Fibroblast of mammary gland (primary cell): ENCODE results near the gene PRKCZ.
"Not testable (repeated sequence)": the region's sequence is repeated elsewhere in the genome, so short reads cannot be mapped to it uniquely, and the experiment has no call there.

ENCODE experiments used
- DNase-seq: peaks from one replicate; pipeline ENCODE4 v3.0.0-alpha.2; 2010; ENCODE audit warnings: low read depth
- H3K4me3 ChIP-seq: 2 replicates; pipeline ENCODE4 v1.5.1; 2011; ENCODE audit warnings: low read depth, mild to moderate bottlenecking, low read length, moderate library complexity; ENCODE audit not compliant: control insufficient read depth
- TF ChIP-seq, protein P1 (sequence below): conservative IDR thresholded peaks from 2 replicates; pipeline ENCODE4 v1.5.1; 2011; ENCODE audit warnings: low read depth, low read length, inconsistent platforms; ENCODE audit not compliant: control insufficient read depth, insufficient read depth

The PRKCZ gene

DNA sequence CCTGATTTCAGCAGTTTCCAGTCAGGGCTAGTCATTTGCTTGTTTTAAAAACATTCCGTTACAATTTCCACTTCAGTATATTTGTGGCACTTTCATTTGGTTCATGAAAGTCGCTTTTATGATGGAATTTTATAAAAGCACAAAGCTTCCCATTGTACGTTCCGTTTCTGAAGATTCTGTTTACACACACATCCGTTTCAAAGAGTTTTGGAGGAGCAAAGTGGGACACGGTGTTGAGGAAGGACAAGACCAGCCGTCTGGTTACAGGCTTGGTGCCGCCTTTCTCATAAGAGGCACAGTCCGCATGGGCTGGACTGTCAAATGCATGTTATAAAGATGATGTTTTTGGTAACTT is 84.0 kb downstream of the PRKCZ start:
- DNase-seq, result no peak
- no peak overlapping the region for H3K4me3 ChIP-seq
- TF ChIP-seq, protein P1, sequence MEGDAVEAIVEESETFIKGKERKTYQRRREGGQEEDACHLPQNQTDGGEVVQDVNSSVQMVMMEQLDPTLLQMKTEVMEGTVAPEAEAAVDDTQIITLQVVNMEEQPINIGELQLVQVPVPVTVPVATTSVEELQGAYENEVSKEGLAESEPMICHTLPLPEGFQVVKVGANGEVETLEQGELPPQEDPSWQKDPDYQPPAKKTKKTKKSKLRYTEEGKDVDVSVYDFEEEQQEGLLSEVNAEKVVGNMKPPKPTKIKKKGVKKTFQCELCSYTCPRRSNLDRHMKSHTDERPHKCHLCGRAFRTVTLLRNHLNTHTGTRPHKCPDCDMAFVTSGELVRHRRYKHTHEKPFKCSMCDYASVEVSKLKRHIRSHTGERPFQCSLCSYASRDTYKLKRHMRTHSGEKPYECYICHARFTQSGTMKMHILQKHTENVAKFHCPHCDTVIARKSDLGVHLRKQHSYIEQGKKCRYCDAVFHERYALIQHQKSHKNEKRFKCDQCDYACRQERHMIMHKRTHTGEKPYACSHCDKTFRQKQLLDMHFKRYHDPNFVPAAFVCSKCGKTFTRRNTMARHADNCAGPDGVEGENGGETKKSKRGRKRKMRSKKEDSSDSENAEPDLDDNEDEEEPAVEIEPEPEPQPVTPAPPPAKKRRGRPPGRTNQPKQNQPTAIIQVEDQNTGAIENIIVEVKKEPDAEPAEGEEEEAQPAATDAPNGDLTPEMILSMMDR, result no peak

DNA sequence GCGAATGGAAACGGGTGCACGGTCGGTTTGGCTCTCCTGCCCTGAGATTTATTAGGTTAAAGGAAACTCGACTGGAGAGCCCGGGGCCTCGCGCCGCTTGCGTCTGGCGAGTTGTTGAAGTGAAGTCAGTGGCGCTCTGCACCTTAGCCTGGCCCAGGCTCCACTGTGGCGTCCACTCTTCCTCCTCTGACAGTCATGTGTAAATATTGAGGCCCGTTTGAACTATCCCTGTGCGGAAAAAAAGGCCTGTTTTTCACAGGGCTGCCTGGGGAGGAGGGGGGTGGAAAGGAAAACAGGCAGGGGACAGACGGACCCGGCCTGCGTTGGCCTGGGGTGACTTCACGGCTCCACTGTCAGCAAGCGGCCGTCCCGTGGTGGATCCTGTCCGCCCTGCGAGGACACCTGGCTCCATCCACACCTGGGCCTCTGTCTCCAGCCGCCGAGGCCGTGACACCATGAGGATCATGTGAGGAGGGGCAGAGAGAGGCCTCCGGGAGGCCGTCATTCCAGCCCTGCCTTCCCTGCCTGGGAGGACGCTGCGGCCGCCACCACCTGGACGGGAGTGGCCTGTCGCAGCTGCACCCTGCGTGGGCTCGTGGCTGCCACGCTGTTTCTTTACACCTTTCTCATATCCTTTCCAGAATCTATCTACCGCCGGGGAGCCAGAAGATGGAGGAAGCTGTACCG is 84.6 kb downstream of the PRKCZ start:
- no peak overlapping the region for H3K4me3 ChIP-seq
- DNase-seq, result no peak
- TF ChIP-seq, protein P1, result no peak

DNA sequence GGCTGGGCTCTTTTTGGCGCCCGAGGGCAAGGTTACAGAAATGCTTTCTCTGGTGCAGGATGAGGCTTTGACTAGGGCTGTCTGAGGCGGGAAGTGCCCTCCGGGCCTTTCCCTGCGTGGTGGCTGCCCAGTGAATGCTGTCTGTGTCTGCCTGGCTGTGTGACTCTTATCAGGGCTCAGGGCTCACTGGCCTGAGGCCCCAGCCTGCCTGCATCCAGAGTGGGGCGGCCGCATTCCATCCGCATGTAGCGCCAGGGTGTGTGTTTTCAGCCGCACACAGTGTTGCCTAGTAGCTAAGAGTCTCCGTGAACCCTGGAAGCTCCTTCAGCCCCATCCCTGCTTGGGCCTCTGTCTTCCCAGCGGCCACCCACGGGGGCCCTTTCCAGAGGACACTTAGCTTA is 85.2 kb downstream of the PRKCZ start:
- TF ChIP-seq, protein P1, result no peak
- DNase-seq, result peak; percentile 42
- H3K4me3 ChIP-seq, result no peak overlapping the region

DNA sequence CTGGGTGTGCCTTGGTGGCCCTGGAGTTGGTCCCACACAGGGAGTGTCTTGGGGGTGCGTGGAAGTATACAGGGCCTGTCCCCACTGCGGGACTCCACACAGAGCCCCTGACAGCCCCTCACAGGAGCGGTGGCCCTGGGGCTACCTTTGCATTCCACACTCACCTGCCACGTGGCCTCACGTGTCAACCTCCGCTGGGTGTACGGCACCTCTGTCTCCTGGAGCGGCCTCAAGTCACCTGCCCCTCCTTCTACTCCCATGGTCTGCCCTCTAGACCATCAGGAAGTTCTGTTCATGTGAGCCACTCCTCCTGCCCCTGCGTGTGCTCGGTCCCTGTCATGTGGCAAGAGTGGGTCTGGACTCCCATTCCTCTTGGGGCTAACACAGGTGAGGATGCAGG is 85.7 kb downstream of the PRKCZ start:
- H3K4me3 ChIP-seq, result no peak overlapping the region
- DNase-seq, result no peak
- TF ChIP-seq, protein P1, result no peak

DNA sequence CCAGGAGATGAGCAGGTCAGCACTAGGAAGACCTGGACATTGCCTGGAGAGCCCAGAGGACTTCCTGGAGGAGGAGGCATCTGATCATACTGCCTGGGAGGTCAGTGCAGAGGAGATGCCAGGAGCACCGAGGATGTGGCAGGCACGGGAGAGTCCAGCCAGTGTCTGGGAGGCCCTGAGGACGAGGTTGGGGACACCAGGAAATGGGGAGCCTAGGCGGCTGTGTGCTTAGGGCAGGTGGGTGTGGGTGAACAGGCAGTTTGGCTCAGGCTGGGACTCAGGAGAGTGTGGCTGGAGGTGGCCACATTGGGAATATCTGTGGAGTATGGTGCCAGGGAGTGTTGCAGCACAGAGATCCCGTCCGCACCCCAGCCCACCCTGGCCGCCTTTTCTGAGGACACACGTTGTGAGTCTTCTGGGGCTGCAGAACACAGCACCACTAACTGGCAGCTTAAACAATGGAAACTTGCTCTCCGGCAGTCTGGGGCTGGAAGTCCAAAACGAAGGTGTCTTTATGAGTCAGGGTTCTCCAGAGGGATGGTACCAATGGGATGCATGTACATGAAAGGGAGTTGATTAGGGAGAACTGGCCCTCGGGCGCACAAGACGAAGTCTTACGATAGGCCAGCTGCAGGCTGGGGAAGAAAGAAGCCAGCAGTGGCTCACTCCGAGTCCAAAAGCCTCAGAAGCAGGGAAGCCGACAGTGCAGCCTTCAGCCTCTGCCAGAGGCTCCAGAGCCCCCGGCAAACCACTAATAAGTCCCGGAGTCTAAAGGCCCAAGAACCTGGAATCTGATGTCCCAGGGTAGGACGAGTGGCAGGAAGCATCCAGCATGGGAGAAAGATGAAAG is 86.4 kb downstream of the PRKCZ start:
- DNase-seq, result no peak
- TF ChIP-seq, protein P1, result no peak
- no peak overlapping the region for H3K4me3 ChIP-seq

DNA sequence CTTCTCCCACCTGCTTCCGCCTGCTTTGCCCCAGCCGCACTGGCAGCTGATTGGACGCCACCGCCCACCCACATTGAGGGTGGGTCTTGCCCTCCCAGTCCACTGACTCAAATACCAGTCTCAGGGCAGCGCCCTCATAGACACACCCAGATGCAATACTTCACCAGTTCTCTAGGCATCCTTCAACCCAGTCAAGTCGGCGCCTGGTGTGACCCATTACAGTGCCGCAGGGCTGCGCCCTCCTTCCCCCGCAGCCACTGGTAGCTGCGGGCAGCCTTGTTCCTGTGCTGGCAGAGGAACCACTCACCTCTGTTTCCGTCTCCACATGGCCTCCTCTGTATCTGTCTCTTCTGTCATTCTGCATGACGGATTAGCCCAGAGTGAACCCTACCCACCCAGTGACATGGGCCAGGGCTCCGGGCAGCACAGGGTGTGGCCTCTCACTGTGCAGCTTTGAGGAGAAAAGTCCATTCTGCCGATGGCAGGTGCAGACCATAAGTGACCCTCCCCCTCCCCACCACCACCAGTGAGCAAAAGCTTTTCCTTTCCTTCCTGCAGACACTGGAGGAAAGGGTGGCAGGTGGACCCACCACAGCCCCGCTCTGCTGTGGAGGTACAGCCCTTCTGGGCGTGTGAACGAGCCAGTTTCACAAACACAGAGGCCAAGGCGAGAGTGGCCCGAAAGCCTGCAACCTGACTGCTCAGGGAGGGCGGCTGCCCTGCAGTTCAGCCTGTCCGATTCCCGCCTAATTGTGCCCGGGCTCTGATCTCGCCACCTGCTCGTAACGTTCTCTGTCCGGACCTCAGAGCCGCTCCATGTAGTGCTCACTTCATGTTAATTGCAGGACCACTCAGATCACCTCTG is 87.3 kb downstream of the PRKCZ start:
- no peak for DNase-seq
- no peak overlapping the region for H3K4me3 ChIP-seq
- TF ChIP-seq, protein P1, result no peak

DNA sequence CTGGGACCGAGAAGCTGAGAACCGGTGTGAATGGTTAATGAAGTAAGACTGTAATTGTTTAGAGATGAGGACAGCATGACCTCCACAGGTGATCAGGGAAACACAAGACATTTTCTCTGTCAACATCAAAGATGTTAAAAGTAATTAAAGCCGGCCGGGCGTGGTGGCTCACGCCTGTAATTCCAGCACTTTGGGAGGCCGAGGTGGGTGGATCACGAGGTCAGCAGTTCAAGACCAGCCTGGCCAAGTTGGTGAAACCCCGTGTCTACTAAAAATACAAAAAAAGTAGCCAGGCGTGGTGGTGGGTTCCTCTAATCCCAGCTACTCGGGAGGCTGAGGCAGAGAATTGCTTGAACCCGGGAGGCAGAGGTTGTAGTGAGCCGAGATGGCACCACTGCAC is 88.9 kb downstream of the PRKCZ start:
- not testable (repeated sequence) for H3K4me3 ChIP-seq, DNase-seq
